Small intestine (tissue), 7 donors: ENCODE data around the gene TRPM3. TPM values are rescaled to one million over a fixed set of nuclear protein-coding genes. Genes with fewer than 3 reads are reported as not detected.
A peak's percentile ranks its signal among the peaks of the same experiment; 100 is the strongest.

Experiments used
- DNase-seq, 2 donors: peaks; one replicate each; pipeline versions ENCODE4 v3.0.0 to v3.0.0-alpha.2; 2013
- FAIRE-seq: peaks from 2 replicates; lab custom pipeline; 2012; peaks lifted over from hg19 to GRCh38; lab: Jason Lieb, UNC
- H3K27ac ChIP-seq, 3 donors: one replicate each; pipeline ENCODE4 v1.5.1; 2013; ENCODE audit warnings: low read length in 2 of 3, mild to moderate bottlenecking in 2 of 3, control low read depth in 1 of 3, inconsistent platforms in 1 of 3, low read depth in 1 of 3, moderate library complexity in 1 of 3
- H3K27me3 ChIP-seq, 3 donors: one replicate each; pipeline ENCODE4 v1.6.1; 2013; ENCODE audit warnings: low read length in 3 of 3, inconsistent platforms in 1 of 3; ENCODE audit not compliant: control insufficient read depth in 3 of 3, insufficient read depth in 3 of 3
- H3K36me3 ChIP-seq, 3 donors: one replicate each; pipeline ENCODE4 v1.6.1; 2013; ENCODE audit warnings: low read length in 3 of 3, inconsistent platforms in 1 of 3, low read depth in 1 of 3, mild to moderate bottlenecking in 1 of 3, moderate library complexity in 1 of 3; ENCODE audit not compliant: control insufficient read depth in 3 of 3, insufficient read depth in 2 of 3
- H3K4me1 ChIP-seq, 3 donors: one replicate each; pipeline ENCODE4 v1.6.1; 2013; ENCODE audit warnings: low read length in 2 of 3, inconsistent platforms in 1 of 3, low read depth in 1 of 3, mild to moderate bottlenecking in 1 of 3, moderate library complexity in 1 of 3; ENCODE audit not compliant: control insufficient read depth in 3 of 3, insufficient read depth in 2 of 3
- H3K4me3 ChIP-seq, 3 donors: one replicate each; pipeline ENCODE4 v1.5.1; 2013; ENCODE audit warnings: low read length in 3 of 3, control low read depth in 1 of 3, inconsistent platforms in 1 of 3, low read depth in 1 of 3, mild to moderate bottlenecking in 1 of 3, moderate library complexity in 1 of 3
- H3K9me3 ChIP-seq, 2 donors: one replicate each; pipeline ENCODE4 v1.6.1; 2013; ENCODE audit warnings: low read depth in 1 of 2, low read length in 1 of 2; ENCODE audit not compliant: control insufficient read depth in 2 of 2, insufficient read depth in 1 of 2
- WGBS, 3 donors: extraction: QIAGEN DNeasy Blood & Tissue Kit; methylation state at CpG; one replicate each; pipeline ENCODE4 v1.1.7; 2013; 5-methylcytosine and 5-hydroxymethylcytosine counted together
- polyA plus RNA-seq, 4 donors: library from polyadenylated mRNA; stranded (reverse) in 3 of 4; unstranded in 1 of 4; fragments of 200-250 nt in 3 of 4; fragments of 120-200 nt in 1 of 4; gene quantifications; one replicate each; pipeline versions ENCODE4 v1.2.1 to v1.2.3, GENCODE V29; 2013
- donor health status: healthy with polysubstance abuse.
- donor health status: control.
- donor health status: control.
- donor health status: Bipolar disorder and iron deficiency.
- donor health status: healthy.

TRPM3 gene
- polyA plus RNA-seq, 4 donors = 0.15 to 2.5 (median 0.78) TPM

- WGBS, 3 donors = 72 to 88% (median 72%) methylated on average over 2 of the region's 2 CpGs
- no peak for FAIRE-seq
- no peak overlapping the region for H3K4me3 ChIP-seq
These were observed 325.6 kb downstream of the TRPM3 start for GRCh38 chr9:70795841-70796240.

GRCh38 chr9:70792796-70793195 is 328.6 kb downstream of the TRPM3 start:
- Histone ChIP-seq H3K4me3 (no peak overlapping the region), H3K27me3 (no peaks in the 10 kb centered on the region), H3K36me3 (no peaks in the 10 kb centered on the region), H3K4me1 (no peaks in the 10 kb centered on the region), H3K9me3 (no peaks in the 10 kb centered on the region), H3K27ac (no peak overlapping the region)
- FAIRE-seq (no peak), DNase-seq (no peak)
- WGBS, 3 donors = 66 to 77% (median 75%) methylated on average over 1 of the region's 1 CpG

More at GRCh38 chr9:70795841-70796240, 325.6 kb downstream of the TRPM3 start:
- Histone ChIP-seq H3K36me3 (no peaks in the 10 kb centered on the region), H3K4me1 (no peaks in the 10 kb centered on the region), H3K9me3 (no peaks in the 10 kb centered on the region), H3K27ac (no peak overlapping the region), H3K27me3 (no peaks in the 10 kb centered on the region)
- DNase-seq = no peak

GRCh38 chr9:70791936-70792335 is 329.5 kb downstream of the TRPM3 start:
- 90 to 99% (median 90%) methylated on average over 3 of the region's 3 CpGs for WGBS, 3 donors

GRCh38 chr9:70789086-70789485 is 332.3 kb downstream of the TRPM3 start:
- Histone ChIP-seq H3K27me3 (no peaks in the 10 kb centered on the region), H3K4me1 (no peaks in the 10 kb centered on the region), H3K4me3 (no peak overlapping the region), H3K27ac (no peak overlapping the region), H3K9me3 (no peaks in the 10 kb centered on the region), H3K36me3 (no peaks in the 10 kb centered on the region)
- WGBS, 3 donors = 73 to 100% (median 88%) methylated on average over 1 of the region's 1 CpG
- FAIRE-seq (no peak), DNase-seq (no peak)

More at GRCh38 chr9:70791936-70792335, 329.5 kb downstream of the TRPM3 start:
- H3K27ac ChIP-seq = no peak overlapping the region
- H3K9me3 ChIP-seq = no peaks in the 10 kb centered on the region
- no peaks in the 10 kb centered on the region for H3K36me3 ChIP-seq
- no peaks in the 10 kb centered on the region for H3K4me1 ChIP-seq
- FAIRE-seq (no peak), DNase-seq (no peak)
- H3K4me3 ChIP-seq = no peak overlapping the region
- H3K27me3 ChIP-seq = no peaks in the 10 kb centered on the region

GRCh38 chr9:70784456-70784855 is 337.0 kb downstream of the TRPM3 start:
- Histone ChIP-seq H3K27me3 (no peaks in the 10 kb centered on the region), H3K36me3 (no peaks in the 10 kb centered on the region), H3K4me1 (no peaks in the 10 kb centered on the region), H3K4me3 (no peak overlapping the region), H3K9me3 (no peaks in the 10 kb centered on the region), H3K27ac (no peak overlapping the region)
- WGBS, 3 donors = 45 to 76% (median 62%) methylated on average over 2 of the region's 2 CpGs
- FAIRE-seq = no peak
- DNase-seq = no peak

GRCh38 chr9:70778568-70778967 is 342.9 kb downstream of the TRPM3 start:
- H3K4me3 ChIP-seq = no peak overlapping the region
- H3K36me3 ChIP-seq = no peaks in the 10 kb centered on the region
- H3K27ac ChIP-seq = no peak overlapping the region
- FAIRE-seq = no peak
- no peaks in the 10 kb centered on the region for H3K27me3 ChIP-seq
- WGBS, 3 donors = 78 to 82% (median 80%) methylated on average over 3 of the region's 3 CpGs
- DNase-seq = no peak
- H3K4me1 ChIP-seq = no peaks in the 10 kb centered on the region
- peaks cover 0 to 2% of the 10 kb centered on the region in 2 donors for H3K9me3 ChIP-seq

GRCh38 chr9:70773579-70773978 is 347.8 kb downstream of the TRPM3 start:
- Histone ChIP-seq H3K9me3 (peaks cover 0 to 2% of the 10 kb centered on the region in 2 donors), H3K36me3 (no peaks in the 10 kb centered on the region), H3K4me1 (no peaks in the 10 kb centered on the region), H3K27ac (no peak overlapping the region), H3K4me3 (no peak overlapping the region), H3K27me3 (no peaks in the 10 kb centered on the region)
- DNase-seq = no peak
- WGBS, 3 donors = 77 to 93% (median 83%) methylated on average over 5 of the region's 5 CpGs
- FAIRE-seq = no peak

GRCh38 chr9:70772601-70773000 is 348.8 kb downstream of the TRPM3 start:
- DNase-seq (no peak), FAIRE-seq (no peak)
- WGBS, 3 donors = 65 to 72% (median 67%) methylated on average over 3 of the region's 3 CpGs
- no peaks in the 10 kb centered on the region for H3K36me3 ChIP-seq
- peaks cover 0 to 2% of the 10 kb centered on the region in 2 donors for H3K9me3 ChIP-seq
- no peak overlapping the region for H3K4me3 ChIP-seq
- H3K4me1 ChIP-seq = no peaks in the 10 kb centered on the region
- H3K27ac ChIP-seq = no peak overlapping the region
- no peaks in the 10 kb centered on the region for H3K27me3 ChIP-seq

- no peaks in the 10 kb centered on the region for H3K4me1 ChIP-seq
- H3K36me3 ChIP-seq = no peaks in the 10 kb centered on the region
- H3K9me3 ChIP-seq = no peaks in the 10 kb centered on the region
- 38 to 58% (median 46%) methylated on average over 1 of the region's 1 CpG for WGBS, 3 donors
- no peak overlapping the region for H3K4me3 ChIP-seq
- H3K27me3 ChIP-seq = no peaks in the 10 kb centered on the region
- peak; percentile 53 for FAIRE-seq
- peak in 1 of 2 donors; percentile 32 for DNase-seq
- no peak overlapping the region for H3K27ac ChIP-seq
These were observed 355.5 kb downstream of the TRPM3 start for GRCh38 chr9:70765946-70766345.
